ENCODE data around the gene CCL27. TPM values are rescaled to one million over a fixed set of nuclear protein-coding genes. Genes with fewer than 3 reads are reported as not detected.

The CCL27 gene
- total and polyA plus RNA-seq, 8 donors: not detected

GRCh38 chr9:34634551-34635248 lies 27.8 kb downstream of the CCL27 start:
- H3K36me3 ChIP-seq: no peaks in the 10 kb centered on the region
- TF ChIP-seq CTCF (IDR thresholded peaks at IDR 0.05): no peak
- no peaks in the 10 kb centered on the region for H3K27me3 ChIP-seq
- DNase-seq: no peak
- no peaks in the 10 kb centered on the region for H3K9me3 ChIP-seq
- whole genome bisulfite sequencing, 2 donors: 79 to 84% methylated on average over 3 of the region's 3 CpGs
- no peak overlapping the region for H3K27ac ChIP-seq
- ATAC-seq: no peak
- no peak overlapping the region for H3K4me3 ChIP-seq
- H3K4me1 ChIP-seq: peaks cover 0 to 12% (median 7%) of the 10 kb centered on the region in 3 donors
- no peak for FAIRE-seq
- intact Hi-C loops (cut with DNase I): no loop called here

GRCh38 chr9:34633851-34634550 lies 28.5 kb downstream of the CCL27 start:
- TF ChIP-seq CTCF (IDR thresholded peaks at IDR 0.05): peak; percentile 70 to 84 (median 72)
- 11% methylated on average over 3 of the region's 3 CpGs for WGBS, 2 donors
- FAIRE-seq: no peak

GRCh38 chr9:34633166-34633565 lies 29.3 kb downstream of the CCL27 start:
- no peak for DNase-seq
- Histone ChIP-seq H3K36me3 (no peaks in the 10 kb centered on the region), H3K4me3 (no peak overlapping the region), H3K9me3 (no peaks in the 10 kb centered on the region), H3K27me3 (no peaks in the 10 kb centered on the region), H3K27ac (no peak overlapping the region), H3K4me1 (peaks cover 0 to 13% (median 7%) of the 10 kb centered on the region in 3 donors)
- FAIRE-seq: no peak
- intact Hi-C loops (cut with DNase I): no loop called here
- TF ChIP-seq CTCF (IDR thresholded peaks at IDR 0.05): no peak
- WGBS, 2 donors: 46 to 67% methylated on average over 5 of the region's 5 CpGs
- no peak for ATAC-seq

More at GRCh38 chr9:34633851-34634550, 28.5 kb downstream of the CCL27 start:
- H3K4me1 ChIP-seq: peaks cover 0 to 12% (median 7%) of the 10 kb centered on the region in 3 donors
- intact Hi-C loops (cut with DNase I): no loop called here
- no peaks in the 10 kb centered on the region for H3K27me3 ChIP-seq
- no peaks in the 10 kb centered on the region for H3K36me3 ChIP-seq
- H3K4me3 ChIP-seq: no peak overlapping the region
- no peak overlapping the region for H3K27ac ChIP-seq
- ATAC-seq: peak in 3 of 4 donors; percentile 42 to 45 (median 42)
- H3K9me3 ChIP-seq: no peaks in the 10 kb centered on the region
- DNase-seq: peak in 4 of 6 donors; percentile 53 to 82 (median 73)

GRCh38 chr9:34630402-34631154 lies 31.9 kb downstream of the CCL27 start:
- DNase-seq: no peak
- no peak overlapping the region for H3K27ac ChIP-seq
- no peaks in the 10 kb centered on the region for H3K9me3 ChIP-seq
- no peak for ATAC-seq
- H3K36me3 ChIP-seq: no peaks in the 10 kb centered on the region
- peaks cover 0 to 4% (median 0%) of the 10 kb centered on the region in 3 donors for H3K4me1 ChIP-seq
- H3K27me3 ChIP-seq: peaks cover 0 to 7% (median 2%) of the 10 kb centered on the region in 4 donors
- no peak for FAIRE-seq
- 30 to 34% methylated on average over 5 of the region's 5 CpGs for WGBS, 2 donors
- TF ChIP-seq CTCF (IDR thresholded peaks at IDR 0.05): no peak
- intact Hi-C loops (cut with DNase I): no loop called here
- no peak overlapping the region for H3K4me3 ChIP-seq
